ENCODE results near the gene PRSS12.

PRSS12 gene

DNA sequence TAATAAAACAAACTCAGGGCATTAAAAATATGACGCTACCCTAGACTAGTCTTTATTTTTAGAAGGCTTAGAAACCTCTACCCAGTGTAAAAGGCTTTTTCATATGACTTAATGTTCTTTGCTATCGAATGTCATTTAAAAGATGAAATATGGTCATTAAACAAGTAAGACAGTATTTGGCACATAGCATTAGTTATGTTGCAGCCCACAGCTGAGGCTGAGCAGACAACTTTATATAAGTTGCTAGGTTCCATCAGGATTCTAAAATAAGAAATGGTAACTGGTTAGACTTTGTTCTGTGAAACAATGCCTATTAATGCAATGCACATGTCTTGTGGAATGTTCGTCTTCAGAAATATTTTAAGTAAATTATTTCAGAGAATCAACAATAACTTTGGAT is 10.4 kb upstream of the PRSS12 start:
- DNase-seq: no peak
- intact Hi-C loops (cut with DNase I): no loop called here

DNA sequence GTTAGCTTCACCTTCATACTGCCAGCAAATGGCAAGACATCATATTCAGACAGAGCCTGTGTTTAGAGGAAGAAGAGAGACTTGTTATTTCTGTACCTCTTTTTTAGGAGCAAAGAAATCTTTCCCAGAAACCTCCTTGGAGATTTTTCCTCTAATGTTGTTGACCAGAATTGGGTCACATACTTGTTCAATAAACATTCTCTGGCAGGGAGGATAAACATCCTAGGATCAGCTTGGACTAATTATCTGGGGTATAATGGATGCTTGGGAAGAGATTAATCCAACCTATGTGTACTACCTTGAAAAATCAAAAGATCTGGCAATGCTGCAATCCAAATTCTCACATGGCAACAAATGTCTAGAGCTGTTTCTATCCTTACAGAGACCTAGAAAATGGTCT is 8.4 kb upstream of the PRSS12 start:
- DNase-seq: no peak
- intact Hi-C loops (cut with DNase I): no loop called here

DNA sequence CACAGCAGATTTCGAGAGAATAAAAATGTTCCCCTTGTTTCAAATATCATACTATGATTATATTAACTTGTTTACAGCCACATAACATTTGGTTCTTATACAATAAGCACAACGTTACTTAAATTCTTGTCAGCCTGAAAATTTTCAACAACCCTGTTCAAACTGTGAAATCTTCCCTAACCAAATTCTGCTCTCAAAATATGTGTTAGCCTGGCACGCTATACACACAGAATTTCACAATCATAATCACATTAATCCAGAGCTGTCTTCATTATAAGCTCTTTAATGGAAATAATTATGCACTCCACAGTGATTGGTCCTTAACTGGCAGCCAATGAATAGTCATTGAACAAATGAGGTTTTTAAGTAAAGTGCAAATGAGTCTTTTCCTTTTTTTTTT is 7.3 kb upstream of the PRSS12 start:
- intact Hi-C loops (cut with DNase I): no loop called here
- DNase-seq: no peak

DNA sequence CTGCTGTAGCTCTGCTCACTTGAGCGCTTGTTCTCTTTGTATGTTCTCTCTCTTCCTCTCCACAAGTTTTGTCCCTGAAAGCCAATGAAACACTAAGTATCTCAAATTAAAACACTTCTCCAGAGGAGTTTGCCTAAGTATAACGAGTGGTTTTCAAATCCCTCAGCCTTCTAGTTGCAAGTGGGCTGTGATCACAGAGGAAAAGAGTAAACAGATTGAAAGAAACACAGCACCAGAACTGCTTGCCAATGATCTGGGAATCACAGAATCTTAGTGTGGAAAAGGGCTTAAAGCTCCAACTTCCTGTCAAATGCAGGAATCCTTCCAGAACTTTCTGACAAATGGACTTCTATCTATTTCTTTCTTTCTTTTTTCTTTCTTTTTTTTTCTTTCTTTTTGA is 4.8 kb upstream of the PRSS12 start:
- no peak for DNase-seq
- intact Hi-C loops (cut with DNase I): no loop called here

DNA sequence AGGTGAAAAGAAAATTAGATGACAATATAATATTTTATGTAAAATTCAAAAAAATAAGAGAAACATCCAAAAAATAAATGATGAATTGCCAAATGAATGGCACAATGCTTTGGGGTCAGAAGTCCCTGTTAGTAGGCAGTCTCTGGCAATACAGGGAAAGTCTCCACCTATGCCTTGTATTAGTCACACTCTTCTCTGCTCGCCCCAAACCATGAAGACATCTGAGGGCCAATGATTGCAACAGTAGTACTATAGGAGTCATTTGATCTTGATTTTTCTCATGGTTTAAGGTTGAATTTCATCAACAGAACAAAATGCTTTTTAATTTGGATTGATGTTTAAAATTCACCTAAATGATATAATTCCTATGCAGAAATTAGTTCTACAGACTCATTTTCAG is 3.9 kb upstream of the PRSS12 start:
- no peak for DNase-seq
- intact Hi-C loops (cut with DNase I): no loop called here

DNA sequence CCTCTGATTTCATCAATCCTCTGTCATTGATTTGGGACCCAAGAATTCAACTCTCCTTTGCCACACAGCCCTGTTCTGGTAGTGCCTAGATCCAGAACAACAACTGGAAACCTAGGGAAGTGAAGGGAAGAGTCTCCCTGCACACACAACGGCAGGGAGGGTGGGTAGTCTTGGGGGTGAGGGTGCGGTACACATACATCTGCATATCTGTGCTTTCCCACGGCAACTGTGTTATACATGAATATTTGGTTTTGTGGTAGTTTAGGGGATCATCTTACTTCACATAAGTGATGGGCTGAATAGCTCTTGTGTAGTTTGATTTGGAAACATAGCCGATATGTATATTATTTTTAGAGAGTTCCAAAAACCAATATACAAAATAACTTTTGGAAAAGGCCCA is 3.3 kb upstream of the PRSS12 start:
- intact Hi-C loops (cut with DNase I): no loop called here
- no peak for DNase-seq

DNA sequence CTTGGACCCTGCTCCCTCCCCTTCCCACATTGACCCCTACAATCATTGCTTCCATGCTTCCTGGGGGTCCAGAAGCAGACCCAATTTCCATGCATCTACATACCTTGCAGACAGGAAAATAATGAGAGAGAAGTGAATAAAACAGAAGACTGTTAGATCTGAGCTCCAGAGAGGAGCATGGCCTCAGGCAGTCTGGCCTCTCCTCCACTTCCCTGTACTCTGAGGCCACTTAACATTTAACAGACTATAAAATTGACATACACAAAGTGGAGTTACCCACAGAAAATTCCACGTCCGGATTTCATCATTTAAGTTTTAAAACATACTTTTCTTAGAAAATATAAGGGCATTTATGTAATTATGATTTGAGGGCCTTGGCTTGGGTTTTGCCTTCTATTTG is 2.1 kb upstream of the PRSS12 start:
- intact Hi-C loops (cut with DNase I): no loop called here
- no peak for DNase-seq

DNA sequence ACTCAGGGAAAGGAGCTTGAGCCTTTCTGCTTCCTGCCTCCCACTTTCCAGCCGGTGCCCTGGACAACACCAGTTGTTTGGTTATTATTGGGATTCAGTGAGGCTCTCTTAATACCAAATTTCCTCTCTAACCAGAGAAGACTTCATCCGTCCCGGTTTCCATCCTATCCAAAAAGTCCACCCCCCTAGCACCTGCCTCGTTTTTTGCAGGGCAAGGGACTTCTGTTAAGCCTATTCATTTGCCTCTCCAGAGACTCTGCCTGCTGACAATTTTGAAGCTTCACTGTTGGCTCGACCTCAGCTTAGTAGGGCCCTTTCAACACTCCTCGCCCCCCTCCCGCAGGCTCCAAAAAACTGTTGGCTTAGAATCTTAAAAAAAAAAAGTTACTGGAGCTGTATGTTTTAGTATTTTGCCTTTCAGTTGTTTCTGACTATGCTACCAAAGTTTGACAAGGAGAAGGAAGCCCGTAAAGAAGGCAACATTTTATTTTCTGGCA is 779 bp upstream of the PRSS12 start:
- intact Hi-C loops (cut with DNase I): no loop called here
- DNase-seq: no peak

DNA sequence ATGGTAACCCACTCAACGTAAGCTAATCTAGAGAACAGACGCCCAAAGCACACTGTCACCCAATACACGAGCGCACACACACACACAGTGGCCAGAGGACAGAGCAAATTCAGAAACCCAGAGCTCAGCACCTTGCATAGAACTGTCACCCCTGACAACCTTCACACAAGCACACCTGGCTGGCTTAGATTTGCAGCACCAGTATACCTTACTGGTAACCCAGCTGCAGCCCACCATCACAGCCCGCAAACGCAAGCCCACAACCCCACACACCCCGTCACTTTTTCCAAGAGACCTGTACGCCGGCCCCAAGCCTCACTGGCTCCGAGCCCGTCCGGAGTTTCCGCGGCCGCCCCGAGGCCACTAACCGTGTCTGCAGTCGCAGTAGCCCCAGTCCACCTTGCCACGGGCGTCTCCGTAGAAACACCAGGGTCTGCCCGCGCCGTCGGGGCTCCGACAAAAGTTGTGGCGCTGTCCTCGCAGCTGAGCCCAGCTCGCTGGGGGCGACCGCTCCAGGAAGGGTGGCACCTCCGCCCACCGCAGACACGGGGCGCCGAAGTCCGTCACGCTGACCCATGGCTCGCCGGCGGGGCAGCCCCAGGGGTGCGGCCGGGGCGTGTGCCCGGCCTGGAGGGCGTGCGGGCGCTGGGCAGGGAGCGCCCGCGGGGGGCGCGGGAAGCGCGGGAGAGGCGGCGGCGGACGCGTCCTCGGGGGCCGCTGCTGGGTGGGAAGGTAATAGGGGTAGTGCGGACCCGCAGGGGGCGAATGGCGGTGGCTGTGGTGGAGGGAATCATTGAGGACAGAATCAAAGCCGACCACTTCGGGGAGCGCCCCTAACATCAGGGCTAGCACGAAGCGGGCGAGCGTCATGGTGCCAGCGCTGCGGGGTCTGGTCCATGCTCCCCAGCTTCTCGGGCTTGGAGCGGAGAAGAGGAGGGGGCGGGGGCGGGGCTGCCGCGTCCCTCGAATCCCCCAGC is 664 bp downstream of the PRSS12 start:
- intact Hi-C loops (cut with DNase I): no loop called here
- no peak for DNase-seq

DNA sequence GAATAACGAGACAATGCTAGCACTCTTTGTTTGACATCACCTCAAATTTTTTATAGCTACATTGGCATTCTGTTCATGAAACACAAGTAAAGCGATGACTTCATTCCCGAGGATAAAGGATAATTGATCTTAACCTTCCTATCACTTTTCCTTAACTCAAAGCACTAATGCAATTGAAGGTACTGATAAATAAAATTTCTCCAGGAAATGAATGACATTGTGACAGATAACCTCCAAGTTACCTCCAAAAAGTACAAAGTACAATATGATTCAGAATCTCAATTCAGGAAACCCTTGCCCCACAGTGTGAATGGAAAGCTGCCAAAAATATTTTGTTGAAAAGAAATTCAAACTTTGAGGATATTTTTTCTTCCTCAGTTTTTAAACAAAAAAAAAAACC is 1.8 kb downstream of the PRSS12 start:
- intact Hi-C loops (cut with DNase I): no loop called here
- no peak for DNase-seq

DNA sequence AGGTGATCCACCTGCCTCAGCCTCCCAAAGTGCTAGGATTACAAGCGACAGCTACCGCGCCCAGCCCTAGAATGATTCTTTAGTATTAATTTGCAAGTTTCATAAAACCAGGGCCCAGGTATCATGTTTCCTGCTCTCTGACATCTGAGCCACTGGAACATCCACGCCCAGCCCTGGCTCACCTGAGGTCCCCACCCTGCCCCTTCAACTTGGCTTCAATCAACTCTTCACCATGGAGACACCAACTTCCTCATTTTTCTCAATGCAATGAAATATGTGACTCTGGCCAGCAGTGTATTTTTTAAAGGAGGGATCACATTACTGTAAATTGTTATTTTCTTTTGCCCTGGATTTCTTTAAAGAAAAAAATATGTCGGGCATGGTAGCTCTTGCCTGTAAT is 3.9 kb downstream of the PRSS12 start:
- intact Hi-C loops (cut with DNase I): no loop called here

DNA sequence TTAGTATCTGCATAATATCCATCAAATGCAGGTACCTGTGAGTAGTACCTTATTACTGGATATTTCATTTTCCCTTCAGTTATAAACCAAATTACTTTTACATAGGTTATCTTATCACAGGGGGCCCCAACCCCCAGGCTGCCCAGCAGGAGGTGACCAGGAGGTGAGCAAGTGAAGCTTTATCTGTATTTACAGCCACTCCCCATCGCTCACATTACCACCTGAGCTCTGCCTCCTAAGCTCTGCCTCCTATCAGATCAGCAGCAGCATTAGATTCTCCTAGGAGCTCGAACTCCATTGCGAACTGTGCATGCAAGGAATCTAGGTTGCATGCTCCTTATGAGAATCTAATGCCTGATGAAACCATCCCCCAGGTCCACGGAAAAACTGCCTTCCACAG is 6.3 kb downstream of the PRSS12 start:
- intact Hi-C loops (cut with DNase I): no loop called here
- DNase-seq: no peak

More for the DNA sequence above, 3.9 kb downstream of the PRSS12 start:
- DNase-seq: no peak

DNA sequence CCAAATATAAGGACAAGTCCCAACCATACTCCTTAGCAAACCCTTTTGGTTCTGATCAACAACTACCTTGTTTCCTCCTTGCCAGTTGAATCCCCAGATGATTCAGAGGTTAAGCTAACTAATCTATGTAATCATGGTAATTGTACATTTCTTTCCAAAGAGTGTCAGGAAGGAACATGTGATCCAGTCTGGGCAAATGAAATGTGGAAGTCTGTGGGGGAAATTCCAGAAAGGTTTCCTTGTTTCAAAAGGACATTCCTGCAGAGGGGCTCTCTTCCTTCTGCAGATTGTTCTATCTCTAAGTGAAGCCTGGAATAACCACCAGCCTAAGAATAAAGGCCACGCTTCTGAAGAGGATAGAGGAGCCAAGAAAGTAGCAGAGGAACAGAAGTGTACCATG is 7.0 kb downstream of the PRSS12 start:
- DNase-seq: no peak
- intact Hi-C loops (cut with DNase I): no loop called here

DNA sequence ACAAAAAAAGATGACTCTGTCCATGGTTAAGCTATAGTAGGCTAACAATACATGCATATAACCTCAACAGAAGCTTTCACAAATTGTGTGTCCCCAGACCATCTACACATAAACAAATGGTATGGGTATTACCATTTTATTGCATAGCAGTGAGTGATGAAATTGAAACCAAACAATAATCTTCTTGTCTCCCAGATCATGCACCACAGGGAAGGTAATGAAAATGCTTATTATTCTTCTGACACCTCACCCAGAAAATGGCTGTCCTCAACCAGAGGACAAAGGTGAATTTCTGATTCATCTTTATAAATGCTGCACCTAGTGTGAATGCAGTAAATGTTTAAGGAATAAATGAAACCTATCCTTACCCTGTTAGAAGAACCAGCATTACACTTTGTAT is 8.0 kb downstream of the PRSS12 start:
- intact Hi-C loops (cut with DNase I): no loop called here
- no peak for DNase-seq

DNA sequence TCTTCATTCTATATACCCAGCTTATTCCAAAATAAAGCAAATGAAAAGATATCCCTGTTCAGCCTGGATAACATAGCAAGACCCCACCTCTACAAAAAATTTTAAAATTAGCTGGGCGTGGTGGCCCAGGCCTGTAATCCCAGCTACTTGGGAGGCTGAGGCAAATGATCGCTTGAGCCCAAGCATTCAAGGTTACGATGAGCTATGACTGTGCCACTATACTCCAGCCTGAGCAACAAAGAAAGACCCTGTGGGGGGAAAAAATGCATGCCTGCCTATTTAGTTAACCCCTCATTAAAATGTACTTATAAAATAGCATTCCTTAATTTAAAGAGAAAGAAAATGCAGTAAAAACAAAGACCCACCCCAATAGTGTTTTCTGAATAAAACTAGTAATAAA is 9.3 kb downstream of the PRSS12 start:
- no peak for DNase-seq
- intact Hi-C loops (cut with DNase I): no loop called here

DNA sequence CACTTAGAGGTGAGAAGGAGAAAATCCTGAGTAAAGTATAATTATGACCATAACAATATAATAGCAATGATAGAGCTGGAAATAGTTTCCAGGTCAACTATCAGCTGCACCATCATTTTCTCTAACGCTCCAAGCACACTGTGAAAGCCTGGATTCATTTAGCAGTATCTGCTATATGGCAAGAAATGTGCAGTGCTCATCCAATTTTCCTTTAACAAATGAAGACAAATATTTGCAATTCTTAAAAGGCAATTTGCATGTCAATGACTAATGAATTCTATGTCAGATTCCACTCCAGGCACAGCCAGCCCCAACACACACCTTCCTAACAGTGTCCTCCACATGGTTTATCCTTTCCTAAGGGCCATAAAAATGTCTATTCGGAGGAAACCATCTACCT is 12.7 kb downstream of the PRSS12 start:
- intact Hi-C loops (cut with DNase I): no loop called here
- DNase-seq: no peak

DNA sequence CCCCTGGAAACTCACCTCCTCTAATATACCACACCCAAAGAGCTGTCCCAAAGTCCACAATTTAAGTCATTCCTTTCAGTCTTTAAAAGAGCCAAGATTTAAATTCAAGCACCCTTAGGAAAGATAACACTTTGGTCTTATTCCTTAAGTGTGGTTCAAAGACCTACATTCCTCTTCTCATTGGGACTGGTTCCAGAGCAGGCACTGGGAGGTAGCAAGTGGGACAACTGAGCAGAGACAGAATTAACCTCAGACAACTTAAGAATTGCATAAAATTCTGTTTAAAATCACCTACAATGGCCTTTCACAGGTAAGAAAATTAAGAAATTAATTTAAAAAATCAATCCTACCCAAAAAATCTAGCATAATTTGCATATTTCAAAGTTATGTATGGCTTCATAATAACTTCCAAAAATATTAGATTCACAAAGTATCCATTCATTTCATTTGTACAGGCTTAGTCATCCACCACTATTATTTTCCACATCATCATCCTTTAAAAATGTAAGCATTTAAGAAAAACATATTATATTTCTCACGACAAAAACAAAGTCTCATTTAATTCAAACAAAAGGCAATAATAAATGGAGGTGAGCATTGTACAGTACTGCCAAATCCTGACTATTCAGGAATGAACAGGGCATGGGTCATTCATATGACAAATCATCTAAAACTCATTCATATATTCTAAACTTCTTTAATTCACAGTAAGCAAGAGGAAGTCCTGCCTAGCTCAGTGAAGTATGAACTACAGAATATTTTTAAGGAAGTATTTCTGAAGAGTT is 13.6 kb downstream of the PRSS12 start:
- intact Hi-C loops (cut with DNase I): no loop called here
- DNase-seq: no peak

DNA sequence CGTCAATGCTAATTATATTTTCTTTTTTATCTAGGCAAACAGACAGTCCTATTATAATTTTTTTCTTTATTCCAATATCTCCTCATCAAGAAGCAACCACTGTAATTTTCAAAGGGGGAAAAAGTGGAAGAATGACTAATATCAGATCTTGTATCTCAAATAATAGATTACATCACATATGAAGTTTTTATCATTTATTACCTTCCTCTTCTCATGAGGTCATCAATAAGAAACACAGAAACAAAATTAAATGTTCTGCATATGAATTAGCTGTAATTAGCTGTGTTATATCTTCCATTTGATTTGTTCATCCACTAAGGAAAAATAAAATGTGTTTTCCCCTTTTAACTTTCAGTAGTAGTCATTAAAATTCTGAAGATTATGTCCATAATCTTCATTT is 14.3 kb downstream of the PRSS12 start:
- DNase-seq: no peak
- intact Hi-C loops (cut with DNase I): no loop called here

DNA sequence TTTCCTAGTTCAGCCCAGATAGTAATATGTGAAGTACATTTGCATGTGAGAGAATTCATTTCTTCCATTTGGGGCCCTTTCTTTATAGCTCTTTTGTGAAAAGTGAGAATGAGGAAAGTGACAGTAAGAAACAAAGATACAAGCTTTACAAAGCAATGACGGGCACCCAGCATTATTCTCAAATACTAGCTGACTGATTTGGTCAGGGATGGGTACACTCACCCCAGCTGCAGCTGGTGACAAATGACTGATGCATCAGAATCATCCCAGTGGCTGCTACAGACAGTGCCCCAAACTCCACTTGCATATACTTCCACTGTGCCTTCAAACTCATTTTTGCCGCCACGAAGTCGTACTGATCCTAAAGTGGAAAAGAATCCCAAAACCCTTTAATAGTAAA is 14.8 kb downstream of the PRSS12 start:
- no peak for DNase-seq
- intact Hi-C loops (cut with DNase I): no loop called here

DNA sequence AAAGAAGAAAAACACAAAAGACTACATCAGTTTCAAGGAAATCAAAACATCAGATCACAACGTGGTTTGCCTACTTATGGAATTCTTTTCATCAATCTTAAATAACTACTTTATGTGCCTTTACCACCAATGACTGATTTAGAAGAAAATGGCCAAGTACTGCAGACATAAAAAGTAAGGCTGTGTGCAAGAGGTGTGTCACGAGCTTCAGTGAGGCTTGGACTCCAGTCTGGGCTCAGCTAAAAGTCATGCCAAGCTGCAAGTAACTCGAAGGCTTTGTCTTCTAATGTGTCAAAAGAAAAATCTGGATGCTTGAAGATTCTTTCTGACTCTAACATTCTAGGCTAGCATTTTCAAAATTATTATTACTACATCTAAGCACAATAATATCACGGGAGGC is 17.0 kb downstream of the PRSS12 start:
- DNase-seq: no peak
- intact Hi-C loops (cut with DNase I): no loop called here

Data from head of caudate nucleus (tissue), 42 donors.